GM12891 (cell line): Measurements from ENCODE around the gene MYOCD.

Source experiments
- DNase-seq: peaks from one replicate; pipeline ENCODE4 v3.0.0; 2011; ENCODE audit warnings: low spot score; ENCODE audit not compliant: insufficient read length
- FAIRE-seq: peaks from 2 replicates; lab custom pipeline; 2011; peaks lifted over from hg19 to GRCh38; lab: Jason Lieb, UNC
- PAX5 ChIP-seq: IDR thresholded peaks from 2 replicates; pipeline ENCODE4 v1.6.1; 2011; ENCODE audit warnings: low read length, moderate library complexity, mild to moderate bottlenecking; ENCODE audit not compliant: insufficient read depth, severe bottlenecking
- POLR2A ChIP-seq: IDR thresholded peaks from 2 replicates; pipeline ENCODE4 v1.6.1; 2011; ENCODE audit warnings: low read depth, low read length, control low read depth
- POLR2AphosphoS5 ChIP-seq: IDR thresholded peaks from 2 replicates; pipeline ENCODE4 v1.6.1; 2011; ENCODE audit warnings: low read depth, low read length, control low read depth
- POU2F2 ChIP-seq: IDR thresholded peaks from 2 replicates; pipeline ENCODE4 v1.6.1; 2011; ENCODE audit warnings: low read depth, mild to moderate bottlenecking, control low read depth, low read length, moderate library complexity
- SPI1 ChIP-seq: IDR thresholded peaks from 2 replicates; pipeline ENCODE4 v1.6.1; 2011; ENCODE audit warnings: low read depth, low read length, control low read depth
- TAF1 ChIP-seq: IDR thresholded peaks from 2 replicates; pipeline ENCODE4 v1.6.1; 2011; ENCODE audit warnings: low read depth, low read length, control low read depth

Gene MYOCD

GRCh38 chr17:12727881-12728280 lies 62.2 kb downstream of the MYOCD start:
- FAIRE-seq = no peak
- no peak for DNase-seq
- no peak for TF ChIP-seq POLR2AphosphoS5
- TF ChIP-seq TAF1 = no peak
- no peak for TF ChIP-seq SPI1
- no peak for TF ChIP-seq POU2F2
- no peak for TF ChIP-seq PAX5
- TF ChIP-seq POLR2A = no peak

DNA sequence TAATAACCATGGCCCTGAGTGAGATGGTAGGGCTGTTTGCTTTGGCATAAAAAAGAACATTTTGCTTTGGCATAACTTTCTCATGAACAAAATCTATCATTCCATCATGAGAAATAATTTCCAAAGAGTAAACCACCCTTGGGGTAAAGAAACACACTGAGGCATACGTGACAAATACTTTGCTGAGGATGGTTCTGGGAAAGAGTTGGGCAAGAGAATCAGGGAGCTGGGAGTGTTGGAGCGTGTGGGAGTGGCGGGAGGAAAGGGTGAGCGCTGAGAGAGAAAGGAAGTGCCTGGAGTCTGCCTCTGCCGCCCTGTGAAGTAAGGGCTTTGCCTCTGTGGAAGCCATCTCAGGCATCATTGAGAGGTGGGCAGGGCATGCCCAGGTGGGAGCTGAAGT lies 63.4 kb downstream of the MYOCD start:
- FAIRE-seq (no peak), DNase-seq (no peak)
- no peak for TF ChIP-seq POU2F2
- TF ChIP-seq TAF1 = no peak
- TF ChIP-seq POLR2A = no peak
- TF ChIP-seq PAX5 = no peak
- TF ChIP-seq SPI1 = no peak
- no peak for TF ChIP-seq POLR2AphosphoS5

- DNase-seq = no peak
- no peak for FAIRE-seq
- TF ChIP-seq SPI1 = no peak
- TF ChIP-seq TAF1 = no peak
- no peak for TF ChIP-seq POLR2A
- no peak for TF ChIP-seq POU2F2
- no peak for TF ChIP-seq PAX5
Observed at GRCh38 chr17:12730421-12730820, 64.7 kb downstream of the MYOCD start.

DNA sequence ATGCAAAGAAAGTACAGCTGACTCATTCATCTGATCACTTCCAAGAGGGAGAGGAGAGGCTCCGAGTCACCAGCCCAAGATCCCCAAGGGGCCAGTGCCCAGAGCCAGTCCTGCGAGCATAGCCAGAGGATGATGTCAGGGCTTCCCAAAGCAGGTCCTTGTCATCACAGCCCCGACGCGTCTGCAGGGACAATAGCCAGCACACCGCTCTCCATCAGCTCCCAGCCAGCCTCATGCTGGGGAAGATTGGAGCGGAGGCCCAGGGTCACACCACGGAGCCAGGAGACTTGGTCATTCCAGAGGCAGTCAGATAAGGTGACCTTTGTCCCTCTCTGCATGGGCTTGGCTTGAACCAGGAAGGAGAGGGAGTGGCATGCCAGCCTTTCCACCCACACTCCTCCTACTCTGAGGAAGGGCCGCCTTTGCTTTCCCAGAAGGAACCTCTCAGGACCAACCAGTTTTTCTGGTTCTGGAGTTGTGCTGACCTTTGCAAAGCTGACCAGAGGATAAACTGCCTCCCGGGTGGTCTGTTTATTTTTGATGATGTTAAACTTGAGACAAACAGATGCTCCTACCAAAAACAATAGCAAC lies 65.3 kb downstream of the MYOCD start:
- DNase-seq (no peak), FAIRE-seq (no peak)
- TF ChIP-seq SPI1 = no peak
- no peak for TF ChIP-seq PAX5
- no peak for TF ChIP-seq POLR2AphosphoS5
- no peak for TF ChIP-seq POLR2A
- no peak for TF ChIP-seq POU2F2
- no peak for TF ChIP-seq TAF1

DNA sequence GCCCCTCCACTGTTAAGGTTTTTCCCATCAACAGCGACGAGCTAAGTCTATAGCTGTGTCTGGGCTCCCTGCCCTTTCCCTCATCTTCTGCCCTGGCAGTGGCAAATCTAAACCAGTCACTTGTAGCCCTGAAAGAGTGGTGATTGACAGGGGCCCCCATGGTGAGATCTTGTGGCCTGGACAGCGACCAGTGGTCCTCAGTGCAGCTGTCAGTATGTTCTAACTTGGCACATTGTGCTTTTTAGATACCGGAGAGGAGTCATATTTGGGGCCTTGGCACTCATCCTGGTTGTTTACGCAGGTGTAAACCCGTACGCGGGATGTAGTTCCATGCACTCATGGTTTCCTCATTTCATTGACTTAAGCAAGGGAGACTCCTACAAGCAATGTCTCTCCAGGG lies 66.1 kb downstream of the MYOCD start:
- DNase-seq (no peak), FAIRE-seq (no peak)
- TF ChIP-seq SPI1 = no peak

DNA sequence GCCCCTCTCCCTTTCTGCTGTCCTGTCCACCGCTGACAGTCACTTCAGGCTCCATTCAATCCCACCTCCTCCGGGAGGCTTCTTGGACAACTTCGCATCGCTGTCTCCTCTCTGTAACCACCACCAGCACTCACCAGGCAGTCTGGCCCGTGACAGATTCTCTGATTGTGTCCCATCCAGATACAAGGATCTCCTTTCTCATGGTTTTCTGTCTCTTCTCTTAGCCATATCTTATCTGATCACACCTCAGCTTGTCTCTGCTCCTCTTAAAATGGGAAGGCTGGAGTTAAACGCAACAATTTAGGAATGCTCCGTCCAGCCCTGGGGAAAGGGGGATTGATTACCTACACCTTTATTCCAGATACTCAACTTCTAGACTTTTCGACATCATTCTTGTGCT lies 66.7 kb downstream of the MYOCD start:
- no peak for TF ChIP-seq POLR2AphosphoS5
- no peak for TF ChIP-seq SPI1
- no peak for TF ChIP-seq PAX5
- TF ChIP-seq POU2F2 = no peak
- TF ChIP-seq TAF1 = no peak
- TF ChIP-seq POLR2A = no peak
- no peak for DNase-seq
- FAIRE-seq = no peak

DNA sequence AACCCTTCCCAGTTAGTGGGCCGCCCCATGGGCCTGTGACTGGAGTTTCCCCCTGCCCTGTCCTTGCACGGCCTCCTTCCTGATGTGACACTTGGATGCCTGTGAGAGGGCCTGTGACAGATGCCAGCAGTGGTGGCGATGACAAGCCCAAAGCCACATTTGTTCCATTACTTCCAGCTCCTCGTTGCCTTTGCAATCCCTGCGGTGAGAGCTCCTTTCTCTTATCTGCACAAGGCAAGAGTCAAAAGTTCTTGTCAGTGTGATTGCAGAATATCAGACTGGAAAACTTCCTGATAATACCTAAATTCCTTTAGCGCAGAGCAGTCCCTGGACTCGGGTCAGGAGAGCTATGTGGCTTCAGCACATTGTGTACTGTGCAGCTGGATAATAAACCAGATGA lies 69.2 kb downstream of the MYOCD start:
- FAIRE-seq (no peak), DNase-seq (no peak)
- TF ChIP-seq POLR2A (no peak), POLR2AphosphoS5 (no peak), POU2F2 (no peak), PAX5 (no peak), SPI1 (no peak), TAF1 (no peak)

DNA sequence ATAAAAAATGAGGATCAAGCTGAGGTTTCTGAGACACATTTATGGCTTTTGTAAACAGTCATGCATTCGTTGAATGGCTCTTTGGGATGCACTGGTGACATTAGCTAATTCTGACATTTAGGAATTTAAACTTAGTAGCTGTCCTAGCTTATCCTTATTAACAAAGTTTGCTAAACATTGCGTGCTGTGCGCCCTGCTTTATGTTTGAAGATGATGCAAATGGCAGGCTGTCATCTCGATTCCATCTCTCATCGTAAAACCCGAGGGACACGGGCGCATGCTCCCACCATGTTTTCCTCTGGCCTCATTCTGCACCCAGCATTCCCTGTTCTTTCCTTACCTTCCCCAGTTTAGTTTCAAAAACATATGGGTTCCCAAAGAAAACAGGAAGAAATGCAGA lies 69.8 kb downstream of the MYOCD start:
- no peak for FAIRE-seq
- DNase-seq = no peak
- TF ChIP-seq PAX5 (no peak), SPI1 (no peak), POU2F2 (no peak), TAF1 (no peak), POLR2AphosphoS5 (no peak), POLR2A (no peak)

DNA sequence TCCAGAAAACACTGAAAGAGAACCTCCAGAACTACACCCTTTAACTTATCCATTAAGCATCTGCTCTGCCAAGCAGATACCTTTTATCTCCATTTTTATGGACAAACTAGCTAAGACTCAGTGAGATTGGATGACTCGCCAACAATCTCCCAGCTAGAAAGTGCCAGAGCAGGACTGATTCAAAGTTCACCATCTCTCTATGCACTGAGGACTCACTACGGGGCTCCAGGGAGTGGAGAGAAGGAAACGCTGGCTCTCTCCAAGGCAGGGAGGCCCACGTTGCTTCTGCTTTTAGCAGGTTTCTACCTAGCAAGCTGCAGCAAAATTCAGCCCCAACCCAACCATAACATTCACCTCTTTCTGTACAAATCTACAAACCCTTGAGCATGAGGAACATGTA lies 70.8 kb downstream of the MYOCD start:
- FAIRE-seq (no peak), DNase-seq (no peak)
- TF ChIP-seq TAF1 (no peak), PAX5 (no peak), POU2F2 (no peak), POLR2AphosphoS5 (no peak), SPI1 (no peak), POLR2A (no peak)
